Right atrium auricular region (tissue), 2 donors: ENCODE data around the gene OR52N5. TPM values are rescaled to one million over a fixed set of nuclear protein-coding genes. Genes with fewer than 3 reads are reported as not detected.

ENCODE experiments used
- DNase-seq: peaks from one replicate; pipeline ENCODE4 v3.0.0-alpha.2; 2019; ENCODE audit warnings: low spot score
- H3K27ac ChIP-seq, 2 donors: fragments of 200-600 bp; sonication (generic); 1 replicate in 1 of 2; 2 replicates in 1 of 2; pipeline ENCODE4 v1.5.1; 2016 to 2019
- H3K27me3 ChIP-seq, 2 donors: fragments of 200-600 bp; sonication (generic); one replicate each; pipeline versions ENCODE4 v1.5.1 to v1.6.0; 2017 to 2019
- H3K36me3 ChIP-seq: fragments of 200-600 bp; sonication (generic); one replicate; pipeline ENCODE4 v1.5.1; 2016
- H3K4me1 ChIP-seq, 2 donors: fragments of 200-600 bp; sonication (generic); one replicate each; pipeline versions ENCODE4 v1.5.1 to v1.6.0; 2017 to 2019
- H3K4me3 ChIP-seq, 2 donors: fragments of 200-600 bp; sonication (generic); 1 replicate in 1 of 2; 2 replicates in 1 of 2; pipeline ENCODE4 v1.5.1; 2017 to 2019; ENCODE audit warnings: mild to moderate bottlenecking in 1 of 2, moderate library complexity in 1 of 2
- H3K9me3 ChIP-seq, 2 donors: fragments of 200-600 bp; sonication (generic); one replicate each; pipeline ENCODE4 v1.5.1; 2019
- total RNA-seq, 2 donors: library from RNA; depleted of rRNA; stranded (reverse); fragments of >200 nt; gene quantifications; one replicate each; pipeline ENCODE4 v1.1.0, GENCODE V29; 2016
- TF ChIP-seq, protein P1 (sequence below), 2 donors: fragments of 200-600 bp; sonication (generic); IDR thresholded peaks; one replicate each; pipeline ENCODE4 v1.5.1; 2019; ENCODE audit warnings: antibody characterized with exemption in 2 of 2

OR52N5 gene
- total RNA-seq, 2 donors from 2014 or later: not detected

DNA sequence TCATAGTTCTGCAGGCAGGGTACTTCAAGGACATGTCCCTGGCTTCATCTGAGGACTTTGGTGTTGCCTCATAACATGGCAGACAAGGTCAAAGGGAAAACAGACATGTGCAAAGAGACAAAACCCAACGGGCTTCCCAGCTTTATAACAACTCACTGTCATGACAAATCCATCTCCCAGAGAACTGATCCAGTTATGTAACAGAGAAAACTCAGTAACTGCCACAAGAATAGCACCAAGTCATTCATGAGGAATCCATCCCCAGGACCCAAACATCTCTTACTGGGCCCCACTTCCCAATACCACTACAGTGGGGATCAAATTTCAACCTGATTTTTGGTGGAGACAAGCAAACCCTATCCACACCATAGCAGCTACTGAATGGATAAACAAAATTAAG, 16.1 kb downstream of the OR52N5 start:
- Histone ChIP-seq H3K4me1 (no peaks in the 10 kb centered on the region), H3K9me3 (no peaks in the 10 kb centered on the region)
- no peak for DNase-seq

DNA sequence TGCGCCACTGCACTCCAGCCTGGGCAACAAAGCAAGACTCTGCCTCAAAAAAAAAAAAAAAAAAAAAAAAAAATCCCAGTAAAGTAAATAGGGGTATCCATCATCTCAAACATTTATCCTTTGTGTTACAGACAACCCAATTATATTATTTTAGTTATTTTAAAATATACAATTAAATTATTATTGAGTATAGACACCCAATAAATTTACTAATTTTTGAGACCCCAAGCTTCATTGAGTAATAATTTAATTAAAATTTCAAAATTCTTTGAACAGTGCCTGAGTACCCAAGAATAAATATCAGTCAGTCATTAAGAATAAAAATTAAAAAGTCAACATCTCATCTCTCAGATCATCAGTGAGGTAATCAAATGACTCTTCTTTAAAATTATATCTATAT, 29.2 kb downstream of the OR52N5 start, which contains the start of gene OR52N4:
Gene OR52N4 (plus strand): TSS at position 301 of the 400 bp plus-strand sequence. CDS start 498 bp downstream, outside the sequence.
- no peak within 1 kb of the TSS for H3K27ac ChIP-seq
- no peaks in the 10 kb centered on the region for H3K36me3 ChIP-seq
- no peaks in the 10 kb centered on the region for H3K9me3 ChIP-seq
- H3K4me1 ChIP-seq: no peaks in the 10 kb centered on the region
- no peak within 1 kb of the TSS for H3K4me3 ChIP-seq
- DNase-seq: no peak
- H3K27me3 ChIP-seq: no peaks in the 10 kb centered on the region
- TF ChIP-seq, protein P1, sequence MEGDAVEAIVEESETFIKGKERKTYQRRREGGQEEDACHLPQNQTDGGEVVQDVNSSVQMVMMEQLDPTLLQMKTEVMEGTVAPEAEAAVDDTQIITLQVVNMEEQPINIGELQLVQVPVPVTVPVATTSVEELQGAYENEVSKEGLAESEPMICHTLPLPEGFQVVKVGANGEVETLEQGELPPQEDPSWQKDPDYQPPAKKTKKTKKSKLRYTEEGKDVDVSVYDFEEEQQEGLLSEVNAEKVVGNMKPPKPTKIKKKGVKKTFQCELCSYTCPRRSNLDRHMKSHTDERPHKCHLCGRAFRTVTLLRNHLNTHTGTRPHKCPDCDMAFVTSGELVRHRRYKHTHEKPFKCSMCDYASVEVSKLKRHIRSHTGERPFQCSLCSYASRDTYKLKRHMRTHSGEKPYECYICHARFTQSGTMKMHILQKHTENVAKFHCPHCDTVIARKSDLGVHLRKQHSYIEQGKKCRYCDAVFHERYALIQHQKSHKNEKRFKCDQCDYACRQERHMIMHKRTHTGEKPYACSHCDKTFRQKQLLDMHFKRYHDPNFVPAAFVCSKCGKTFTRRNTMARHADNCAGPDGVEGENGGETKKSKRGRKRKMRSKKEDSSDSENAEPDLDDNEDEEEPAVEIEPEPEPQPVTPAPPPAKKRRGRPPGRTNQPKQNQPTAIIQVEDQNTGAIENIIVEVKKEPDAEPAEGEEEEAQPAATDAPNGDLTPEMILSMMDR (IDR thresholded peaks at IDR 0.05): no peak

More for the DNA sequence above, 16.1 kb downstream of the OR52N5 start:
- Histone ChIP-seq H3K27ac (no peak overlapping the region), H3K27me3 (no peaks in the 10 kb centered on the region), H3K4me3 (no peak overlapping the region), H3K36me3 (no peaks in the 10 kb centered on the region)
- TF ChIP-seq, protein P1 (IDR thresholded peaks at IDR 0.05): no peak

DNA sequence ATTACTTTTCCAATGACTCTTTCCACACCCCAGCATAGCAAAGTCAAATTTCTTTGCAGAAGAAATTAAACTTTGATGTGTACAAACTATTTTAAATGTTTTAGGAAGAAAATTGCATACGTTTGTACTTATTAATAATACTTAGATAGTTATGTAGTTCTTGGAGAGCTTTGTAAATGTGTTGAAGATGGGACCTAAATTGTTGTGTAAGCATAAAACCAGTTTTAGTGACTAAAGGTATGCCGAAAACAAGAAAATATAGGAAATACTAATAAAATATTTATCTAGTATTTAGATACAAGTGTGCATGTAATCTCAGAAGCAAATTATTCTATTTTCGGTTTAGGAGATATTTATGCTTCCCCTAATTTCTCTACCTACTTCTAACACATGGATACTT, 33.3 kb downstream of the OR52N5 start:
- TF ChIP-seq, protein P1 (IDR thresholded peaks at IDR 0.05): no peak
- H3K27ac ChIP-seq: no peak overlapping the region
- DNase-seq: no peak
- H3K27me3 ChIP-seq: no peaks in the 10 kb centered on the region
- no peaks in the 10 kb centered on the region for H3K9me3 ChIP-seq
- no peaks in the 10 kb centered on the region for H3K36me3 ChIP-seq
- H3K4me1 ChIP-seq: no peaks in the 10 kb centered on the region
- no peak overlapping the region for H3K4me3 ChIP-seq

DNA sequence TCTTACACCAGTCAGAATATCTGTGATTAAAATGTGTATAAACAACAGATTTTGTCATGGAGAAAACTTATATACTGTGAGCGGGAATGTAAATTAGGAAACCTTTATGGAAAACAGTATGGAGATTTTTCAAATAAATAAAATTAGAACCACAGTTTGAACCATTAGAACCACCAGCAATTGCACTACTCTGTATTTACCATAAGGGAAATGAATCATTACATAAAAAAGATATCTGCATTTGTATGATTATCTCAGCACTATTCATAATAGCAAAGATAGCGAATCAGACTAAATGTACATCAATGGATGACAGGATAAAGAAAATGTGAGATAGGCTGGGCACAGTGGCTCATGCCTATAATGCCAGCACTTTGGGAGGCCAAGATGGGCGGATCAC, 36.5 kb downstream of the OR52N5 start:
- no peak overlapping the region for H3K27ac ChIP-seq
- TF ChIP-seq, protein P1 (IDR thresholded peaks at IDR 0.05): no peak
- DNase-seq: no peak
- H3K27me3 ChIP-seq: no peaks in the 10 kb centered on the region
- H3K4me1 ChIP-seq: no peaks in the 10 kb centered on the region
- no peaks in the 10 kb centered on the region for H3K36me3 ChIP-seq
- peaks cover 2 to 12% of the 10 kb centered on the region in 2 donors for H3K9me3 ChIP-seq
- H3K4me3 ChIP-seq: no peak overlapping the region

DNA sequence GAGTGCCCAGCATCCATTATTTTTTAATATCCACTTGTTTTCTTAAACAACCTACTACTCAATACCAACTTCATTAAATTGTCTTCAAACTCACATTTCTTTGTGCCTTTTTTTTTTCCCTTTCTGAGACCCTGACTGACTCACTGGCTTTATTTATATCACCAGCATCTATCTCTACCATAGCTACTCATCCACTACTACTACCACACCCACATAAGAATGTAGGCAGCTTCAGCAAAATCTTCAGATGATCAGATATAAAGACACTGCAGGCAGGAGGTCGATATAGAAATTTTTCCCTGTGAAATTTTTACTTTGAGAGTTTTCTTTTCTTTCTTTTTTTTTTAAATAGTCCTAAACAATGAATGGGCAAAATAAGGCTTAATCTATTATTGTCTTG, 44.7 kb downstream of the OR52N5 start:
- no peak for DNase-seq
- no peak overlapping the region for H3K4me3 ChIP-seq
- H3K9me3 ChIP-seq: peaks cover 3 to 19% of the 10 kb centered on the region in 2 donors
- no peak overlapping the region for H3K27ac ChIP-seq
- H3K36me3 ChIP-seq: no peaks in the 10 kb centered on the region
- no peaks in the 10 kb centered on the region for H3K4me1 ChIP-seq
- TF ChIP-seq, protein P1 (IDR thresholded peaks at IDR 0.05): no peak
- no peaks in the 10 kb centered on the region for H3K27me3 ChIP-seq
